Chondrocyte (in vitro differentiated cells): ENCODE results near the gene ULBP2. TPM values are rescaled to one million over a fixed set of nuclear protein-coding genes. Genes with fewer than 3 reads are reported as not detected.
A peak's percentile ranks its signal among the peaks of the same experiment; 100 is the strongest.
"Not testable (repeated sequence)": the region's sequence is repeated elsewhere in the genome, so short reads cannot be mapped to it uniquely, and the experiment has no call there.

Source experiments
- DNase-seq: peaks from one replicate; pipeline ENCODE4 v3.0.0; 2021; ENCODE audit warnings: mixed read lengths, low spot score
- H3K27ac Mint-ChIP-seq: one replicate; pipeline ENCODE4 v1.8.0; 2021; ENCODE audit warnings: mild to moderate bottlenecking, moderate library complexity, mixed read lengths; ENCODE audit not compliant: unreplicated experiment
- H3K27me3 Mint-ChIP-seq: 2 replicates; pipeline ENCODE4 v1.8.0; 2021; ENCODE audit warnings: low read depth, mixed read lengths
- H3K36me3 Mint-ChIP-seq: 2 replicates; pipeline ENCODE4 v1.8.0; 2021; ENCODE audit warnings: low read depth, mixed read lengths
- H3K4me1 Mint-ChIP-seq: 2 replicates; pipeline ENCODE4 v1.8.0; 2021; ENCODE audit warnings: low read depth, mild to moderate bottlenecking, mixed read lengths
- H3K4me3 Mint-ChIP-seq: one replicate; pipeline ENCODE4 v1.8.0; 2021; ENCODE audit warnings: mild to moderate bottlenecking, moderate library complexity, mixed read lengths; ENCODE audit not compliant: unreplicated experiment
- H3K9me3 Mint-ChIP-seq: 2 replicates; pipeline ENCODE4 v1.8.0; 2021; ENCODE audit warnings: low read depth, mixed read lengths
- CTCF ChIP-seq: fragments of 200-600 bp; sonication (generic); IDR thresholded peaks from 2 replicates; pipeline ENCODE4 v1.5.0; 2021; ENCODE audit warnings: antibody characterized with exemption, mild to moderate bottlenecking, moderate library complexity
- total RNA-seq: library from RNA; stranded (reverse); gene quantifications from 3 replicates; pipeline ENCODE4 v1.2.1, GENCODE V29; 2021

The ULBP2 gene
- total RNA-seq, 1 donor from 2014 or later, result 15.1 TPM

GRCh38 chr6:149964308-149965193, 22.7 kb downstream of the ULBP2 start:
- Mint-ChIP-seq H3K4me1 (peaks cover 29% of the 10 kb centered on the region), H3K9me3 (no peaks in the 10 kb centered on the region), H3K36me3 (peaks cover 8% of the 10 kb centered on the region), H3K27ac (peak overlapping the region; percentile 95), H3K27me3 (peaks cover 8% of the 10 kb centered on the region), H3K4me3 (peak overlapping the region; percentile 99)
- no peak for TF ChIP-seq CTCF
- no peak for DNase-seq

DNA sequence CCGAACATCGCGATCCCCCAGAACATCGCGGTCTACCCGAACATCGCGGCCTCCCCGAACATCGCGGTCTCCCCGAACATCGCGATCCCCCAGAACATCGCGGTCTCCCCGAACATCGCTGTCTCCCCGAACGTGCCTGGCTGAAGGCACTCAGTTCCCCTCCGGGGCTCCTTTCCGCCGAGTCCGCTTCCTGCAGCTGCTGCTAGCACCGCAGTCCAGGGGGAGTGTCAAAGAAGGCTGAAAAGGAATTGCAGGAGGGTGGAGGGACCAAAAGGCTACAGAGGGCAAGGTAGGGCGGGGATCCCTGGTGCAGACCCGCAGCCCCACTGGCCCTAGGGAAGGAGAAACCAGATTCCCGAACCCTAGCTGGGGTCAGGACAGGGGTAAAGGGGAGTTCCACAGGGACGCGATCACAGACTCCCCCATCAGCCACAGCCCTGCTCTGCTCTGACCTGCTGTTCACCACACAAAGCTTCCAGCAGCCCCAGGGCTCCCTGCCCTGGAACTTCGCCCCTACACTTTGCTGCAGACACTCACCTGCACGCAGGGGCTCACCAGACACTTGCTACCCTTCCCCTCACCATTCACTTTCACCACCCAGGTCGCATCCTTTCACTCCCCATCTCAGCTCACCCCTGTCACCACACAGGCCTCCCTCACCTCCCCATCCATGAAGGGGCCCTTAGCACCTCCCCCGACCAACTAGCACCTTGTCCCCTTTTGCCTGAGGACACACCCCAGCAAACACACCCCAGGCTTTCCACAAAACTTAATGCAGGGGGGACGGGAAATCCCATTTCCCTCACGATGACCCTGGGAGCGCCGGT, 23.6 kb downstream of the ULBP2 start:
- peaks cover 14% of the 10 kb centered on the region for H3K36me3 Mint-ChIP-seq
- peaks cover 6% of the 10 kb centered on the region for H3K27me3 Mint-ChIP-seq
- peaks cover 29% of the 10 kb centered on the region for H3K4me1 Mint-ChIP-seq
- peaks cover 3% of the 10 kb centered on the region for H3K9me3 Mint-ChIP-seq
- DNase-seq, result no peak
- H3K4me3 Mint-ChIP-seq, result peak overlapping the region; percentile 99
- TF ChIP-seq CTCF, result no peak
- peak overlapping the region; percentile 61 for H3K27ac Mint-ChIP-seq

DNA sequence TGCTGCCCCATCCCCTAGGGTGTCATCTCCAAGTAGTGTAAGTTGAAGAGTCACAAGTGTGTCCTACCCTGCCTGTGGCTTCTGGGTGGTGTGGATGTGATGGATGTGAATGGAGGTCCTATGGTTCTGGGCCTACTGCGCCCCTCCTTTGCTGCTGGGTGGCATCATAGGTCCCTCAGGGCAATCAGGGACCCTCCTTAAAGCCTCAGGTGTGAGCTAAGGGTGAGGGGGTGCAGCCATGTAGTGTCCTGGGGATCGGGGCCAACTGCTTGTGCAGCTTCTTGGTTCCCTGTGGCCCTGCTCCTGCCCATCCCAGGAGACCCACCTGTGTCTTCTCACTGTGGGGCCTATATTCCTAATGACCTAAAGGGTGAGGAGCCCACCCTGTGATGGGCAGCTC, 24.5 kb downstream of the ULBP2 start:
- H3K9me3 Mint-ChIP-seq, H3K4me3 Mint-ChIP-seq, DNase-seq, H3K27ac Mint-ChIP-seq, H3K27me3 Mint-ChIP-seq: not testable (repeated sequence)
- peaks cover 21% of the 10 kb centered on the region for H3K36me3 Mint-ChIP-seq
- H3K4me1 Mint-ChIP-seq, result peaks cover 29% of the 10 kb centered on the region

- Mint-ChIP-seq H3K27me3 (no peaks in the 10 kb centered on the region), H3K4me3 (no peak overlapping the region), H3K36me3 (peaks cover 30% of the 10 kb centered on the region), H3K4me1 (peaks cover 29% of the 10 kb centered on the region), H3K27ac (no peak overlapping the region), H3K9me3 (peaks cover 16% of the 10 kb centered on the region)
- TF ChIP-seq CTCF, result no peak
- no peak for DNase-seq
These were observed 25.8 kb downstream of the ULBP2 start for GRCh38 chr6:149967591-149967990.

- peaks cover 27% of the 10 kb centered on the region for H3K4me1 Mint-ChIP-seq
- H3K4me3 Mint-ChIP-seq, H3K27me3 Mint-ChIP-seq, H3K27ac Mint-ChIP-seq, DNase-seq: not testable (repeated sequence)
- H3K9me3 Mint-ChIP-seq, result peaks cover 20% of the 10 kb centered on the region
- H3K36me3 Mint-ChIP-seq, result peaks cover 31% of the 10 kb centered on the region
These were observed 26.2 kb downstream of the ULBP2 start for GRCh38 chr6:149967999-149968398.

GRCh38 chr6:149968909-149969308, 27.1 kb downstream of the ULBP2 start:
- not testable (repeated sequence) for H3K27me3 Mint-ChIP-seq, H3K4me3 Mint-ChIP-seq, DNase-seq, H3K27ac Mint-ChIP-seq
- peaks cover 32% of the 10 kb centered on the region for H3K36me3 Mint-ChIP-seq
- H3K4me1 Mint-ChIP-seq, result peaks cover 20% of the 10 kb centered on the region
- peaks cover 22% of the 10 kb centered on the region for H3K9me3 Mint-ChIP-seq
